Measurements from ENCODE around the gene ASAP2.

The ASAP2 gene

GRCh38 chr2:9230051-9230802 is 23.6 kb downstream of the ASAP2 start:
- Mint-ChIP-seq H3K36me3 (ENCODE audit: low read depth) (no peaks in the 10 kb centered on the region), H3K9me3 (no peaks in the 10 kb centered on the region)

DNA sequence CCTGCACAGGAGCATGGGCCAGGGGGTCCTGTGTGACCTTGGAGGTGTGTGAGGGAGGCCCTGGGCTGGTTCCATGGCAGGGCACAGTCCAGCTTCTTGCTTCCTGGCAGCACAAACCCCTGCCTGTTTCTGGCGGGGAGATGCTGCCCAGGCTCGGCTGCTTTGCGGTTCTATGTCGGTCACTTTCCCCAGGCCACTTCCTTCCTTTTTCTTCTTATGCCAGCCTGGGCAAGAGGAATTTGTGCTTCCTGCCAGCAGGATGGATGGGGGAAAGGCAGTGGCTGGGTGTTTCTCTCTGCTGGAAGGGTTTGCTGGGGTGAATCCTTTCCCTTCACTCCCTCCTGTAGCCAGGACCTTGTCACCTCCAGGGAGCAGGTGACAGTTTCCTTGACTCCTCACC is 24.3 kb downstream of the ASAP2 start:
- no peaks in the 10 kb centered on the region for H3K9me3 Mint-ChIP-seq
- no peaks in the 10 kb centered on the region for H3K36me3 Mint-ChIP-seq (ENCODE audit: low read depth)
- no peaks in the 10 kb centered on the region for H3K4me1 Mint-ChIP-seq (ENCODE audit: low read depth)
- peaks cover 32% of the 10 kb centered on the region for H3K27me3 Mint-ChIP-seq
- no peak overlapping the region for H3K4me3 Mint-ChIP-seq
- H3K27ac Mint-ChIP-seq: no peak overlapping the region

More at GRCh38 chr2:9230051-9230802, 23.6 kb downstream of the ASAP2 start:
- Mint-ChIP-seq H3K4me1 (ENCODE audit: low read depth) (no peaks in the 10 kb centered on the region), H3K27ac (no peak overlapping the region), H3K4me3 (no peak overlapping the region), H3K27me3 (peaks cover 32% of the 10 kb centered on the region)

DNA sequence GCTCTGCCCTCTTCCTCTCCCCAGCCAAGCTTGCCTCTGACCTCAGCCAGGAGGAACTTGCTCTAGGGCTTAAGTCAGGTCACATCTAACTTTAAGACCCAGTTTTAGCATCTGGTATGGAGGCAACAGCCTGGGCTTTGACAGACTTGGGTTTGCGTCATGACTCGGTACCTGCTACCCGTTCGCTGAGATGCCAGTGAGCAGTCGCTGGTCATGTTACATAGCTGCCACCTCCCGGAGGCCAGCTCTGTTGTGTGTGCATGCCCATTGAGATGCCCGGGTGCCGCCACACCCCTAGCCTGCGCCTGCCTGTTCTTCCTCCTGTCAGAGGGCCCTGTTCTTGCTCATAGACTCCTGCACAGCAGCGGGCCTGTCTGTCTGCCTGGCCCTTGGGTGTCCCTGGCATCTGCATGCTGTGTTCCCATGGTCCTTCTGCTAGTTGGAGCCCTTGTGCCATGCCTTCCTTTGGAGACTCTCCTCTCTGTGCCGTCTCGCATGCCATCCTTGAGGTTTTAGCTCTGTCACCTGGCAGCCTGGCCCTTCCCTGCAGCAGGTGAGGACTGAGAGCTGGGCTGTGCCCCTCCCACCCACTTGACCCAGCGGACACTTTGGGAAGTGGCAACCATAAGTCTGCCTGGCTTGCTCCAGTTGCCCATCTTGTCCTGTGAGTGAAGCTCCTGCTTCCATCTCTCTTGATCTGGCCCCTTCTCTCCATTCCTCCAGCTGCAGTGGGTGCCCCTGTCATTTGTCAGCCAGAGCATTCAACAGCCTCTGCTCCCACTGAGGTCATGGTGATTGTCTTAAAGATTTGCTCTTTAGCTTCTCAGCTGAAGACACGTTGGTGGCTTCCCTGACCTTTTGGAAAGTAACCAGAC is 24.9 kb downstream of the ASAP2 start:
- no peak overlapping the region for H3K27ac Mint-ChIP-seq
- no peaks in the 10 kb centered on the region for H3K9me3 Mint-ChIP-seq
- H3K4me1 Mint-ChIP-seq (ENCODE audit: low read depth): no peaks in the 10 kb centered on the region
- peaks cover 32% of the 10 kb centered on the region for H3K27me3 Mint-ChIP-seq
- no peak overlapping the region for H3K4me3 Mint-ChIP-seq
- H3K36me3 Mint-ChIP-seq (ENCODE audit: low read depth): no peaks in the 10 kb centered on the region

- no peak overlapping the region for H3K27ac Mint-ChIP-seq
- no peaks in the 10 kb centered on the region for H3K36me3 Mint-ChIP-seq (ENCODE audit: low read depth)
- H3K27me3 Mint-ChIP-seq: peaks cover 31% of the 10 kb centered on the region
- no peaks in the 10 kb centered on the region for H3K9me3 Mint-ChIP-seq
- no peaks in the 10 kb centered on the region for H3K4me1 Mint-ChIP-seq (ENCODE audit: low read depth)
- H3K4me3 Mint-ChIP-seq: no peak overlapping the region
These were observed 25.5 kb downstream of the ASAP2 start for GRCh38 chr2:9232166-9232479.

- Mint-ChIP-seq H3K36me3 (ENCODE audit: low read depth) (no peaks in the 10 kb centered on the region), H3K27ac (no peak overlapping the region), H3K9me3 (no peaks in the 10 kb centered on the region), H3K4me1 (ENCODE audit: low read depth) (no peaks in the 10 kb centered on the region), H3K4me3 (no peak overlapping the region), H3K27me3 (peaks cover 25% of the 10 kb centered on the region)
These were observed 26.3 kb downstream of the ASAP2 start for GRCh38 chr2:9232886-9233285.

DNA sequence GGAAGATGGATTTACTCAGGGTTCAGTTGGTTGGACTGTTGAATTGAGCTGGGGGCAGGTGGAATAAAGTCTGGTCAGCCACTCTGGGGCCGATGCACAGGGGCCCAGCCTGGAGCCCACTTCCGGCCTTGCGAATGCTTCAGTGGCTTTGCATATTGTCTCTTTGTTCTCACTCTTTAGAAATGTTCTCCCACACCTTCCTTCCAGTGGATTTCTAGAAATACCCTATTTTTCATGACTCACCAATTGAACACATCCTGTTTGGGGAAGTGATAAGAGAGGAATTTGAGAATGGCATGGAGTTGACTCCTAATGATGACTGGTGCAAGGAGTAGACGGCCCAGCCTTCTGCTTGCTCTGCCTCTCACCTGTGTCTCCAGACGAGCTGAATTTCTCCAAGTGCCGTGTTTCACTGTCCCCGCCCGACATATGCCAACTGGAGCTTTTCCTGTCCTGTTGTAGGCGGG is 28.1 kb downstream of the ASAP2 start:
- Mint-ChIP-seq H3K9me3 (no peaks in the 10 kb centered on the region), H3K4me1 (ENCODE audit: low read depth) (no peaks in the 10 kb centered on the region), H3K27ac (no peak overlapping the region), H3K36me3 (ENCODE audit: low read depth) (no peaks in the 10 kb centered on the region), H3K4me3 (no peak overlapping the region), H3K27me3 (peaks cover 21% of the 10 kb centered on the region)

GRCh38 chr2:9235147-9236044 is 28.8 kb downstream of the ASAP2 start:
- Mint-ChIP-seq H3K36me3 (ENCODE audit: low read depth) (no peaks in the 10 kb centered on the region), H3K27me3 (peaks cover 17% of the 10 kb centered on the region), H3K9me3 (no peaks in the 10 kb centered on the region), H3K4me3 (no peak overlapping the region), H3K27ac (no peak overlapping the region), H3K4me1 (ENCODE audit: low read depth) (no peaks in the 10 kb centered on the region)

GRCh38 chr2:9236045-9236344 is 29.4 kb downstream of the ASAP2 start:
- H3K27me3 Mint-ChIP-seq: peaks cover 17% of the 10 kb centered on the region
- H3K4me1 Mint-ChIP-seq (ENCODE audit: low read depth): no peaks in the 10 kb centered on the region
- H3K27ac Mint-ChIP-seq: no peak overlapping the region
- no peak overlapping the region for H3K4me3 Mint-ChIP-seq
- H3K9me3 Mint-ChIP-seq: no peaks in the 10 kb centered on the region
- no peaks in the 10 kb centered on the region for H3K36me3 Mint-ChIP-seq (ENCODE audit: low read depth)

- no peaks in the 10 kb centered on the region for H3K36me3 Mint-ChIP-seq (ENCODE audit: low read depth)
- H3K27me3 Mint-ChIP-seq: peaks cover 14% of the 10 kb centered on the region
- no peaks in the 10 kb centered on the region for H3K4me1 Mint-ChIP-seq (ENCODE audit: low read depth)
- no peak overlapping the region for H3K27ac Mint-ChIP-seq
- no peaks in the 10 kb centered on the region for H3K9me3 Mint-ChIP-seq
- H3K4me3 Mint-ChIP-seq: no peak overlapping the region
These were observed 30.3 kb downstream of the ASAP2 start for GRCh38 chr2:9236867-9237266.

- Mint-ChIP-seq H3K9me3 (no peaks in the 10 kb centered on the region), H3K27ac (no peak overlapping the region), H3K27me3 (peaks cover 4% of the 10 kb centered on the region), H3K36me3 (ENCODE audit: low read depth) (no peaks in the 10 kb centered on the region), H3K4me3 (no peak overlapping the region), H3K4me1 (ENCODE audit: low read depth) (no peaks in the 10 kb centered on the region)
These were observed 31.2 kb downstream of the ASAP2 start for GRCh38 chr2:9237831-9238230.

GRCh38 chr2:9238591-9239326 is 32.1 kb downstream of the ASAP2 start:
- Mint-ChIP-seq H3K4me3 (no peak overlapping the region), H3K9me3 (no peaks in the 10 kb centered on the region), H3K4me1 (ENCODE audit: low read depth) (no peaks in the 10 kb centered on the region), H3K27me3 (no peaks in the 10 kb centered on the region), H3K27ac (no peak overlapping the region), H3K36me3 (ENCODE audit: low read depth) (no peaks in the 10 kb centered on the region)

DNA sequence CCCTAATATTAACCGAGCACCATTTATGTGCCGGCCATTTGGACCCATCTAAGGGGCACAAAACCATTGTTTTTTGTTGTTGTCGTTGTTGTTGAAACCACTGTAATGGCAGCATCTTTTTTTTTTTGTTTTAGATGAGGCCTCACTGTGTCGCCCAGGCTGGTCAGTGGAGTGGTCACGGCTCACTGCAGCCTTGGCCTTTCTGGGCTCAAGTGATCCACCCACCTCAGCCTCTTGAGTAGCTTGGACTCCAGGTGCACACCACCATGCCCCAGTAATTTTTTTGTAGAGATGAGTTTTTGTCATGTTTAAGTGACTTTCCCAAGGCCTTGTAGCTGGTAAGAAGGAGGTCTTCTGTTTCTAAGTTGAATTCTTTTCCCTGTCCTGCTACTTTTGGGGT is 33.0 kb downstream of the ASAP2 start:
- no peak overlapping the region for H3K27ac Mint-ChIP-seq
- H3K4me1 Mint-ChIP-seq (ENCODE audit: low read depth): no peaks in the 10 kb centered on the region
- no peaks in the 10 kb centered on the region for H3K9me3 Mint-ChIP-seq
- H3K4me3 Mint-ChIP-seq: no peak overlapping the region
- no peaks in the 10 kb centered on the region for H3K36me3 Mint-ChIP-seq (ENCODE audit: low read depth)
- no peaks in the 10 kb centered on the region for H3K27me3 Mint-ChIP-seq

DNA sequence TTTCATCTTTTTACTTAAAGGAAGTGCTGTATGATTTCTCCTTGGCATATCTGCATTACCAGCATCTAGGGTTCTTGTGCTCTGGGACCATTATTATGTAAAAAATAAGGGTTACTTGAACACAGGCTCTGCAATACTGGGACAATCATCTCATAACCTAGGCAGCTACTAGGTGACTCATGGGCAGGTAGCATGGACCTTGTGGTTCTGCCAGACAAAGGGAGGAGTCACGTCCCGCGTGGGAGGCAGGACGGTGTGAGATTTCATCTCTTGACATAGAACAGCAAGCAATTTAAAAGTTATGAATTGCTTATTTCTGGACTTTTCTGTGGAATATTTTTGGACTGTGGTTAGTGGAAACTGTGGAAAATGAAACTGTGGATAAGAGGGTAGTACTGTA is 34.1 kb downstream of the ASAP2 start:
- no peaks in the 10 kb centered on the region for H3K9me3 Mint-ChIP-seq
- H3K4me1 Mint-ChIP-seq (ENCODE audit: low read depth): no peaks in the 10 kb centered on the region
- no peak overlapping the region for H3K27ac Mint-ChIP-seq

GRCh38 chr2:9241233-9241632 is 34.6 kb downstream of the ASAP2 start:
- H3K27me3 Mint-ChIP-seq: no peaks in the 10 kb centered on the region
- H3K4me3 Mint-ChIP-seq: no peak overlapping the region
- H3K27ac Mint-ChIP-seq: no peak overlapping the region
- H3K9me3 Mint-ChIP-seq: no peaks in the 10 kb centered on the region
- H3K36me3 Mint-ChIP-seq (ENCODE audit: low read depth): no peaks in the 10 kb centered on the region
- H3K4me1 Mint-ChIP-seq (ENCODE audit: low read depth): no peaks in the 10 kb centered on the region

More for the DNA sequence above, 34.1 kb downstream of the ASAP2 start:
- H3K4me3 Mint-ChIP-seq: no peak overlapping the region
- no peaks in the 10 kb centered on the region for H3K36me3 Mint-ChIP-seq (ENCODE audit: low read depth)
- H3K27me3 Mint-ChIP-seq: no peaks in the 10 kb centered on the region
